ENCODE data around the gene MRPL10. TPM values are rescaled to one million over a fixed set of nuclear protein-coding genes. Genes with fewer than 3 reads are reported as not detected.

Gene MRPL10
- total and polyA plus RNA-seq, 10 of the 15 experiments (the other 5 are each of a cell fraction or from before 2014, with no cell fraction given), result 18.9 to 61.9 (median 47.3) TPM

- no peak for TF ChIP-seq REST (IDR thresholded peaks at IDR 0.05; ENCODE audit: low read depth, low read length)
- TF ChIP-seq HDAC2 (IDR thresholded peaks at IDR 0.05), result no peak
- TF ChIP-seq NFYA (IDR thresholded peaks at IDR 0.05; ENCODE audit: borderline replicate concordance, low read depth, low read length), result no peak
- TF ChIP-seq SPI1 (IDR thresholded peaks at IDR 0.05; ENCODE audit: borderline replicate concordance, insufficient read depth, low read depth, low read length), result no peak
- no peak for TF ChIP-seq STAT3 (IDR thresholded peaks at IDR 0.05; ENCODE audit: low read depth, low read length)
- TF ChIP-seq CEBPB (IDR thresholded peaks at IDR 0.05; ENCODE audit: borderline replicate concordance in 1 of 2, low read depth in 2 of 2, low read length in 2 of 2), result no peak
- TF ChIP-seq MAX (IDR thresholded peaks at IDR 0.05; ENCODE audit: low read depth, low read length), result no peak
- H3K9ac ChIP-seq (ENCODE audit: control insufficient read depth, insufficient read depth, low read length), result no peak overlapping the region
- SMC1A ChIA-PET (ENCODE audit: uncharacterized antibody, unreplicated experiment), result no interaction called here
- no peaks in the 10 kb centered on the region for H3K9me3 ChIP-seq (replicated peaks; ENCODE audit: control insufficient read depth, insufficient read depth, low read length)
- H3K4me2 ChIP-seq (ENCODE audit: control insufficient read depth, insufficient read depth), result no peak overlapping the region
- no peak overlapping the region for H3K4me3 ChIP-seq
- POLR2A ChIA-PET, result no interaction called here
- in situ Hi-C loops (cut with MboI), result no loop called here
- CTCF ChIA-PET, result no interaction called here
- H3K36me3 ChIP-seq (ENCODE audit: control insufficient read depth in 2 of 2, insufficient read depth in 2 of 2, low read length in 1 of 2), result peaks cover 3 to 11% of the 10 kb centered on the region in 2 experiments; a peak in 3 of 4 replicates
- no peaks in the 10 kb centered on the region for H3K27me3 ChIP-seq (replicated peaks in 1 of 2; ENCODE audit: control insufficient read depth in 2 of 2, insufficient read depth in 2 of 2, low read length in 1 of 2)
- H3K27ac ChIP-seq (ENCODE audit: control insufficient read depth, insufficient read depth), result no peak overlapping the region
- ATAC-seq (no peak), DNase-seq (ENCODE audit: low read depth, low spot score) (no peak), FAIRE-seq (no peak)
- no TSS peak for BruUV-seq (replicated peaks)
- H2AFZ ChIP-seq (ENCODE audit: control insufficient read depth, low read depth, low read length), result no peak overlapping the region
- peaks cover 10% of the 10 kb centered on the region for H3K4me1 ChIP-seq (ENCODE audit: control insufficient read depth, insufficient read depth, low read length)
- intact Hi-C loops (cut with micrococcal nuclease; ENCODE audit: unreplicated experiment), result no loop called here
- RAD21 ChIA-PET (ENCODE audit: unreplicated experiment), result no interaction called here
- H3K79me2 ChIP-seq (ENCODE audit: control insufficient read depth, insufficient read depth, low read length), result peaks cover 7% of the 10 kb centered on the region; the same call in 1 of the 2 replicates
- WGBS (ENCODE audit: insufficient coverage, insufficient replicate concordance, low lambda C conversion rate, missing lambda C conversion rate), result 89% methylated on average over 11 of the region's 11 CpGs
- no peaks in the 10 kb centered on the region for H4K20me1 ChIP-seq (ENCODE audit: control insufficient read depth, insufficient read depth)
Observed at GRCh38 chr17:47818002-47818695, 13.2 kb downstream of the MRPL10 start.
